Measurements from ENCODE around the gene LDLRAD4. TPM values are rescaled to one million over a fixed set of nuclear protein-coding genes. Genes with fewer than 3 reads are reported as not detected.

LDLRAD4 gene
- total and polyA plus RNA-seq, 11 donors: 10.4 to 44.0 (median 29.6) TPM

GRCh38 chr18:13608791-13609532 lies 390.4 kb downstream of the LDLRAD4 start:
- Histone ChIP-seq H3K36me3 (no peaks in the 10 kb centered on the region), H3K4me3 (no peak overlapping the region), H3K4me1 (peaks cover under 1 to 55% (median 24%) of the 10 kb centered on the region in 12 donors), H3K27ac (no peak overlapping the region), H3K27me3 (no peaks in the 10 kb centered on the region), H3K9me3 (no peaks in the 10 kb centered on the region)
- DNase-seq (no peak), ATAC-seq (no peak)
- WGBS, 4 donors: 81 to 88% (median 82%) methylated on average over 16 of the region's 16 CpGs
- no peak for TF ChIP-seq CTCF (IDR thresholded peaks at IDR 0.05)
- TF ChIP-seq POLR2A (IDR thresholded peaks at IDR 0.05): no peak
- intact Hi-C loops (cut with DNase I): no loop called here

- Histone ChIP-seq H3K36me3 (no peaks in the 10 kb centered on the region), H3K9me3 (no peaks in the 10 kb centered on the region), H3K4me1 (peaks cover 3 to 71% (median 38%) of the 10 kb centered on the region in 12 donors), H3K27me3 (no peaks in the 10 kb centered on the region), H3K4me3 (peak overlapping the region in 11 of 12 donors; percentile 23 to 58 (median 46)), H3K27ac (peak overlapping the region; percentile 68 to 93 (median 81))
- peak in 1 of 4 donors; percentile 0 for ATAC-seq
- TF ChIP-seq POLR2A (IDR thresholded peaks at IDR 0.05) (no peak), CTCF (IDR thresholded peaks at IDR 0.05) (no peak)
- intact Hi-C loops (cut with DNase I): loop anchor here in 7 of 10 donors (1.0 to 10.0 kb wide), 6 partner anchors 45 to 176 kb away; no protein-coding TSS in a partner anchor
- 42 to 54% (median 51%) methylated on average over 9 to 11 of the region's 11 CpGs for WGBS, 4 donors
- DNase-seq: no peak
Measured at GRCh38 chr18:13610555-13611141, 392.1 kb downstream of the LDLRAD4 start.

- TF ChIP-seq POLR2A (IDR thresholded peaks at IDR 0.05) (no peak), CTCF (IDR thresholded peaks at IDR 0.05) (peak in 1 of 12 donors; percentile 11)
- peaks cover 3 to 76% (median 42%) of the 10 kb centered on the region in 12 donors for H3K4me1 ChIP-seq
- intact Hi-C loops (cut with DNase I): loop anchor here in 7 of 10 donors (1.0 to 10.0 kb wide), 6 partner anchors 46 to 176 kb away; no protein-coding TSS in a partner anchor
- peak overlapping the region; percentile 68 to 93 (median 81) for H3K27ac ChIP-seq
- ATAC-seq (peak; percentile 73 to 85 (median 76)), DNase-seq (peak in 4 of 5 donors; percentile 75 to 91 (median 81))
- no peaks in the 10 kb centered on the region for H3K9me3 ChIP-seq
- 5 to 6% (median 5%) methylated on average over 14 of the region's 14 CpGs for WGBS, 4 donors
- H3K4me3 ChIP-seq: peak overlapping the region in 11 of 12 donors; percentile 23 to 58 (median 46)
- no peaks in the 10 kb centered on the region for H3K36me3 ChIP-seq
- H3K27me3 ChIP-seq: no peaks in the 10 kb centered on the region
Measured at GRCh38 chr18:13611142-13611600, 392.6 kb downstream of the LDLRAD4 start.
